HG03066 (cell line): Measurements from ENCODE around the gene CTDP1.
"Not testable (repeated sequence)": the region's sequence is repeated elsewhere in the genome, so short reads cannot be mapped to it uniquely, and the experiment has no call there.

ENCODE experiments used
- ATAC-seq: cut with Tn5 transposase; IDR thresholded peaks from one replicate; pipeline ENCODE4 v1.9.1; 2021; ENCODE audit warnings: low read depth; ENCODE audit not compliant: unreplicated experiment

CTDP1 gene

GRCh38 chr18:79719478-79720358 is 40.1 kb downstream of the CTDP1 start:
- not testable (repeated sequence) for ATAC-seq

DNA sequence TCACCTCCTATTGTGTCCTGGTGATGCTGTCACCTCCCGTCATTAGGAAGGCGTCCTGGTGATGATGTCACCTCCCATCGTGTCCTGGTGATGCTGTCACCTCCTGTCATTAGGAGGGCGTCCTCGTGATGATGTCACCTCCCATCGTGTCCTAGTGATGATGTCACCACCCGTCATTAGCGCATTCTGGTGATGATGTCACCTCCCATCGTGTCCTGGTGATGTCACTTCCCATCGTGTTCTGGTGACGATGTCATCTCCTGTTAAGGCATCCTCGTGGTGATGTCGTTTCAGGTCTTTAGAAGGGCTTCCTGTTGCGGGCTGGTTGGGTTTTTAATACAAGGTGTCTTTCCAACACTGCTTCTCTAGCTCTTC is 40.7 kb downstream of the CTDP1 start:
- no peak for ATAC-seq

DNA sequence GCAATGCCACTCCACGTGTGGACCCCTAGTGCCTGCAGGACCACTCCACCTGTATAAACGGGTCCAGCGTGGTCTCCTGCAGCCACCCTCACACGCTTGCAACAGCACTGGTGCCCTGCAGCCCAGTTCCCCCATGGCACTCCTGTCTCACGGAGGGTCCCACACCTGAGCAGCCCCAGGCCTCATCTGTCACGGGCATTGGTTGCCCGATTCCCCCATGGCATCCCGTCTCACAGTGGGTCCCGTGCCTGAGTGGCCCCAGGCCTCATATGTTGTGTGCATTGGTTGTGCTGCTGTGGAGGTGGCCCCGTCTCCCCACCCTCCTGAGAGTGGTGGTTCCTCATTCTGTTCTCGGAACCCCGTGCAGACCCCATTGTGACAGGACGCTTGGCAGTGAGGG is 43.4 kb downstream of the CTDP1 start:
- ATAC-seq, result no peak

- no peak for ATAC-seq
Observed at GRCh38 chr18:79723628-79724027, 44.0 kb downstream of the CTDP1 start.

GRCh38 chr18:79724299-79725080 is 44.9 kb downstream of the CTDP1 start:
- ATAC-seq, result no peak

DNA sequence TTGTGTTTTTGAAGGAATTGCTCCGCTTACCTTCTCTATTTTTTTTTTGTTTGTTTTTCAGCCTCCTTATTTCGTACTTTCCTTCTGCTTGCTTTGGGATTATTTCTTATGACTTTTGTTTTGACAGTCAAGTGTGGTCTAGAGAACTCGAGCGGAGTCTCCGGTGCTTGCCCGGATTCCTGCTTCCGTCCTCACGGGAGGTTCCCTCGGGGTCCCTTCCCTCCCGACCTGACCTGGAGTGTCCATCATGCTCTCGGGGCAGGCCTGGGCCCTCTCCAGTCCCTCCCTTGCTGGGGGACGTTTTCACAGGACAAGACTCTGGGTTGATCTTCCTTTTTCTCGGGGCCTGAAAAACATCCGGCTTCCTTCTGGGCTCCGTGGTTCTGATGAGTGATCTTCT is 45.9 kb downstream of the CTDP1 start:
- no peak for ATAC-seq

- ATAC-seq, result no peak
Observed at GRCh38 chr18:79726721-79727120, 47.1 kb downstream of the CTDP1 start.

DNA sequence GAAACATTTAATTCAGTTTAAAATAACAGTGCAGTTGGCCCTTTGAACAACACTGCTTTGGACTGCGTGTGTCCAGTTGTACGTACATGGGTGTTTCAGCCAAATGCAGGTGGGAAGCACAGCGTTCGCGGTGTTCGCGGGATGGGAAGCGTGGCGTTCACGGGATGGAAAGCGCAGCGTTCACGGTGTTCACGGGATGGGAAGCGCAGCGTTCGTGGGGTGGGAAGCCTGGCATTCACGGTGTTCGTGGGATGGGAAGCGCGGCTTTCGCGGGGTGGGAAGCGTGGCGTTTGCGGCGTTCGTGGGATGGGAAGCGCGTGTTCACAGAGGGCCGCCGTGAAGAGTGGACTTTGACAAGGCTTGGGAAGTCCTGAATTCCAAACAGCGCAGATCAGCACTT is 47.6 kb downstream of the CTDP1 start:
- no peak for ATAC-seq

DNA sequence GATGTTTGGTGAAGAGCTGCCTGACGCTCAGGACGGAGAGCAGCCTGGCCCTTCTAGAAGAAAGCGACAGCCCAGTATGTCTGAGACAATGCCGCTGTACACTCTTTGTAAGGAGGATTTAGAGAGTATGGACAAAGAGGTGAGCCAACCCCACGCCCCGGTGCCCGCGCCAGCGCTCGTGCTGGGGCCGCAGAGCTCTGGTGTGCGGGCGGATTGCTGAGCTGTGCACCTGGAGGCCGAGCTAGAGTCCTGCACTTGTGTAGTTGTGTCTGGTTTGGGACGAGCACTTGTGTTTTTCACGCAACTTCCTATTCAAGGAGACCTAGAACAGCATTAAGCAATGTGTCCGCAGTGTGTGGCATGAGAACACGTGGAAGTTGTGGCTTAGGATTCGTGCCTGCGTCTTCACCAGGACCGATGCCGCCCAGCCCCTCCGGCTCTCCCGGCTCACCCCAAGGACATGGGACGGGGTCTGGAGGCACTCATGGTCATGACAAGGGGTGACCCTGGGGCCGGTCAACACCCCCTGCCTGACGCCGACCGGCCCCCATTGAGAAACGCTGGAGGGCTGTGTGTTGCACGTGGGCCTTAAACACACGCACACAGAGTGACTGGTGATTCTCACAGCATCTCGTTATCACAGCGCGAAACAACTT is 49.5 kb downstream of the CTDP1 start:
- ATAC-seq, result no peak

- no peak for ATAC-seq
Observed at GRCh38 chr18:79729611-79730010, 50.0 kb downstream of the CTDP1 start.

GRCh38 chr18:79730804-79731203 is 51.2 kb downstream of the CTDP1 start:
- no peak for ATAC-seq

DNA sequence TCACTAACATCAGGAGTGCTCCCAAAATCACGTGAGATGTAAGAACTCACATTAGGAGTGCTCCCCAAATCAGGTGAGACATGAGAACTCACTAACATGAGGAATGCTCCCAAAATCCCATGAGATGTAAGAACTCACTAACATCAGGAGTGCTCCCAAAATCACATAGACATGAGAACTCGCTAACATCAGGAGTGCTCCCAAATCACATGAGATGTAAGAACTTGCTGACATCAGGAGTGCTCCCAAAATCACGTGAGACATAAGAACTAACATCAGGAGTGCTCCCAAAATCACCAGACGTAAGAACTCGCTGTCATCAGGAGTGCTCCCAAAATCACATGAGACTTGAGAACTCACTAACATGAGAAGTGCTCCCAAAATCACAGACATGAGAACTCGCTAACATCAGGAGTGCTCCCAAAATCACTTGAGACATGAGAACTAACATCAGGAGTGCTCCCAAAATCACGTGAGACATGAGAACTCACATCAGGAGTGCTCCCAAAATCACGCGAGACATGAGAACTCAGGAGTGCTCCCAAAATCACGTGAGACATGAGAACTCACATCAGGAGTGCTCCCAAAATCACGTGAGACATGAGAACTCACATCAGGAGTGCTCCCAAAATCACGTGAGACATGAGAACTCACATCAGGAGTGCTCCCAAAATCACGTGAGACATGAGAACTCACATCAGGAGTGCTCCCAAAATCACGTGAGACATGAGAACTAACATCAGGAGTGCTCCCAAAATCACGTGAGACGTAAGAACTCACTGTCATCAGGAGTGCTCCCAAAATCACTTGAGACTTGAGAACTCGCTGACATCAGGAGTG is 52.5 kb downstream of the CTDP1 start:
- ATAC-seq, result not testable (repeated sequence)

- ATAC-seq, result no peak
Observed at GRCh38 chr18:79732721-79733025, 53.1 kb downstream of the CTDP1 start.

DNA sequence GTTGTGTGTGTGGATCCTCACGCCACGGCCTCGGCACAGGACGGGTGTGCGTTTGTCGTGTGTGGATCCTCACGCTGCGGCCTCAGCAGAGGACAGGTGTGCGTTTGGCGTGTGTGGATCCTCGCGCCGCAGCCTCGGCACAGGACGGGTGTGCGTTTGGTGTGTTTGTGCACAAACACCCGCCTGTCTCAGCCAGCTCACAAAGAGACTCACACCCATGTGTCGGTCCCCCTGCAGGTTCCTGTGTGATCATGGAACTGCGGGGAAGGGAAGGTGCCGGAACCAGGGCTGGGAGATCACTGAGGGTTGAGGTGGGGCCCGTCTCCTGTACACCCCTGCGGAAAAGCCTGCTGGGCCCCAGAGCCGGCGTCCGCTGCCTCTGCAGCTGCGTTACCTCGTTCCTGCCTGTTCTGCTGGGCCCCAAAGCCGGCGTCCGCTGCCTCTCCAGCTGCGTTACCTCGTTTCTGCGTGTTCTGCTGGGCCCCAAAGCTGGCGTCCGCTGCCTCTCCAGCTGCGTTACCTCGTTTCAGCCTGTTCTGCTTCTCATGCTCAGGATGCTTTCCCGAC is 53.6 kb downstream of the CTDP1 start:
- ATAC-seq, result no peak

GRCh38 chr18:79733986-79734770 is 54.6 kb downstream of the CTDP1 start:
- no peak for ATAC-seq

- ATAC-seq, result no peak
Observed at GRCh38 chr18:79735071-79735980, 55.7 kb downstream of the CTDP1 start.

GRCh38 chr18:79736230-79736629 is 56.6 kb downstream of the CTDP1 start:
- no peak for ATAC-seq

DNA sequence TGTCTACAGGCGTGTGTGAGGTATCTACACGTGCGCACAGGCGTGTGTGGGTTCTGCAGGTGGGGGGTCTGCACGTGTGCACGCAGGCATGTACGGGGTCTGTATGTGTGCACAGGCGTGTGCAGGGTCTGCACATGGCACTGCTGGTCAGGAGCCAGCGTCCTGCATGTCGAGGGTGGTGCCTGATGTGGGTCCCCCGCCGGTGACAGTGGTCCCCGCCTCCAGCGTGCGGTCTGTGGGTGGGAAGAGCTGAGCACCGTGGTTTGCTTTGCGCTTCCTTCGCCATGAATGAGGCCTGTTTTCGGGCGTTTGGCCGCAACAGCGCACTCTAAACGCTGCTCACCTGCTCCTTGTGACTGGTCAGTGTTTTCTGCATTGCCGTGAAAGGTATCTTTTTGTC is 57.2 kb downstream of the CTDP1 start:
- no peak for ATAC-seq

DNA sequence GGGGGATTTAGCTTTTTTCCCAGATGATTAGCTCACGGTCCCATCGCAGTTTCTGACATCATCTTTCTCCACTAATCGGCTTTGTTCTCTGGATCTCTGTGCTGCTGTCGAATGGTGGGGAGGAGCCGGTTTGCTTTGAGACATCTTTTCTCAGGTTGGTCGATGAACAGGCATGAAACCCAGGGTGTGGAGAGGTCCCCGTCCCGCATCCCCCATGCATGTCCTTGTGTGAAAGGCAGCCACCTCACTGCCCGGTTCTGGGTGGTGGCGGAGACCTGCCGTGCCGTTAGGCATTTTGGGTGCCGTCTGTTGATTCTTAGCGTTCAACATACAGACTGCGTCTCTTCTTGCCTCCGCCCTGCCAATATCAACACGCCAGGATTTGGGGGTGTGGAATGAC is 57.8 kb downstream of the CTDP1 start:
- ATAC-seq, result no peak
